Esophagus muscularis mucosa (tissue), 4 donors: ENCODE results near the gene STRIT1. TPM values are rescaled to one million over a fixed set of nuclear protein-coding genes. Genes with fewer than 3 reads are reported as not detected.

Experiments used
- DNase-seq: peaks from one replicate; pipeline ENCODE4 v3.0.0-alpha.2; 2017; ENCODE audit errors: extremely low spot score
- H3K27ac ChIP-seq, 4 donors: fragments of 200-600 bp; sonication (generic); replicated peaks in 1 of 4; 1 replicate in 3 of 4; 2 replicates in 1 of 4; pipeline ENCODE4 v1.5.1; 2016 to 2019; ENCODE audit warnings: mild to moderate bottlenecking in 1 of 4
- H3K27me3 ChIP-seq, 4 donors: fragments of 200-600 bp; sonication (generic); one replicate each; pipeline versions ENCODE4 v1.5.1 to v1.6.0; 2016 to 2019
- H3K36me3 ChIP-seq, 4 donors: fragments of 200-600 bp; sonication (generic); one replicate each; pipeline ENCODE4 v1.5.1; 2016 to 2019
- H3K4me1 ChIP-seq, 4 donors: fragments of 200-600 bp; sonication (generic); one replicate each; pipeline ENCODE4 v1.5.1; 2016 to 2019
- H3K4me3 ChIP-seq, 4 donors: fragments of 200-600 bp; sonication (generic); 1 replicate in 2 of 4; 2 replicates in 2 of 4; pipeline ENCODE4 v1.5.1; 2016 to 2019; ENCODE audit warnings: mild to moderate bottlenecking in 4 of 4, moderate library complexity in 1 of 4
- H3K9me3 ChIP-seq, 4 donors: fragments of 200-600 bp; sonication (generic); 1 replicate in 3 of 4; 2 replicates in 1 of 4; pipeline ENCODE4 v1.5.1; 2016 to 2019
- CTCF ChIP-seq, 3 experiments: fragments of 200-600 bp in 2 of 3; fragments of 450-650 bp in 1 of 3; sonication (generic) in 2 of 3; IDR thresholded peaks; one replicate each; pipeline ENCODE4 v1.5.1; 2017 to 2019; ENCODE audit warnings: antibody characterized with exemption in 3 of 3, mild to moderate bottlenecking in 2 of 3, moderate library complexity in 1 of 3
- EP300 ChIP-seq: sonication (generic); formaldehyde crosslinking; IDR thresholded peaks from one replicate; pipeline ENCODE4 v1.6.1; 2017; ENCODE audit warnings: antibody characterized with exemption
- POLR2A ChIP-seq: fragments of 450-650 bp; IDR thresholded peaks from one replicate; pipeline ENCODE4 v1.6.1; 2017; ENCODE audit warnings: antibody characterized with exemption, moderate library complexity, mild to moderate bottlenecking, low read depth
- POLR2AphosphoS5 ChIP-seq, 2 donors: sonication (generic); formaldehyde crosslinking; IDR thresholded peaks; one replicate each; pipeline ENCODE4 v1.6.1; 2017; ENCODE audit warnings: antibody characterized with exemption in 2 of 2
- WGBS: methylation state at CpG from one replicate; pipeline ENCODE4 v1.1.5; 2018; 5-methylcytosine and 5-hydroxymethylcytosine counted together
- intact Hi-C: fragments of 100-400 bp; cut with DNase I; formaldehyde crosslinking; loops from one replicate; pipeline ENCODE4 v1.15.1; 2023
- total RNA-seq, 4 donors: library from RNA; depleted of rRNA; stranded (reverse); fragments of >200 nt; gene quantifications; one replicate each; pipeline versions ENCODE4 v1.1.0 to v1.2.1, GENCODE V29; 2016

STRIT1 gene
- total RNA-seq, 4 donors from 2014 or later: not detected

GRCh38 chr3:155244216-155244615 lies 49.3 kb downstream of the STRIT1 start:
- intact Hi-C loops: no loop called here
- TF ChIP-seq POLR2A (no peak), POLR2AphosphoS5 (IDR thresholded peaks at IDR 0.05) (no peak), CTCF (IDR thresholded peaks at IDR 0.05) (no peak), EP300 (no peak)
- Histone ChIP-seq H3K27ac (no peak overlapping the region), H3K9me3 (peaks cover 0 to 11% (median 4%) of the 10 kb centered on the region in 4 donors), H3K4me1 (peaks cover 0 to 4% (median 0%) of the 10 kb centered on the region in 4 donors), H3K4me3 (no peak overlapping the region), H3K27me3 (no peaks in the 10 kb centered on the region), H3K36me3 (no peaks in the 10 kb centered on the region)
- DNase-seq: no peak
- WGBS: 48% methylated on average over 1 of the region's 1 CpG

- no peaks in the 10 kb centered on the region for H3K27me3 ChIP-seq
- 79% methylated on average over 2 of the region's 2 CpGs for WGBS
- intact Hi-C loops: no loop called here
Observed at GRCh38 chr3:155243512-155243921, 50.0 kb downstream of the STRIT1 start.

GRCh38 chr3:155242342-155242741 lies 51.1 kb downstream of the STRIT1 start:
- Histone ChIP-seq H3K27me3 (no peaks in the 10 kb centered on the region), H3K36me3 (no peaks in the 10 kb centered on the region), H3K27ac (no peak overlapping the region), H3K4me1 (peaks cover 0 to 4% (median 0%) of the 10 kb centered on the region in 4 donors), H3K4me3 (no peak overlapping the region), H3K9me3 (no peaks in the 10 kb centered on the region)
- intact Hi-C loops: no loop called here
- TF ChIP-seq POLR2AphosphoS5 (IDR thresholded peaks at IDR 0.05) (no peak), CTCF (IDR thresholded peaks at IDR 0.05) (no peak), EP300 (no peak), POLR2A (no peak)
- DNase-seq: no peak

More at GRCh38 chr3:155243512-155243921, 50.0 kb downstream of the STRIT1 start:
- Histone ChIP-seq H3K27ac (no peak overlapping the region), H3K9me3 (peaks cover 0 to 4% (median under 1%) of the 10 kb centered on the region in 4 donors), H3K36me3 (no peaks in the 10 kb centered on the region), H3K4me3 (no peak overlapping the region), H3K4me1 (peaks cover 0 to 4% (median 0%) of the 10 kb centered on the region in 4 donors)
- no peak for DNase-seq
- TF ChIP-seq POLR2AphosphoS5 (IDR thresholded peaks at IDR 0.05) (no peak), POLR2A (no peak), CTCF (IDR thresholded peaks at IDR 0.05) (no peak), EP300 (no peak)

- intact Hi-C loops: no loop called here
Observed at GRCh38 chr3:155241579-155241978, 51.9 kb downstream of the STRIT1 start.

More at GRCh38 chr3:155241579-155241978, 51.9 kb downstream of the STRIT1 start:
- TF ChIP-seq POLR2AphosphoS5 (IDR thresholded peaks at IDR 0.05) (no peak), POLR2A (no peak), EP300 (no peak), CTCF (IDR thresholded peaks at IDR 0.05) (no peak)
- no peak overlapping the region for H3K4me3 ChIP-seq
- H3K36me3 ChIP-seq: no peaks in the 10 kb centered on the region
- H3K9me3 ChIP-seq: no peaks in the 10 kb centered on the region
- WGBS: 63% methylated on average over 4 of the region's 4 CpGs
- H3K4me1 ChIP-seq: peaks cover 0 to 4% (median 0%) of the 10 kb centered on the region in 4 donors
- no peaks in the 10 kb centered on the region for H3K27me3 ChIP-seq
- no peak overlapping the region for H3K27ac ChIP-seq
- no peak for DNase-seq

Other genes starting within 250 kb of the STRIT1 start
- 1 to 10 TPM; 1.7 to 6.5 (median 4.5) TPM for gene MME, start 213.4 kb downstream of the STRIT1 start, total RNA-seq